Skeletal muscle tissue (tissue), 4 donors: ENCODE measurements around the gene NOS1. TPM values are rescaled to one million over a fixed set of nuclear protein-coding genes. Genes with fewer than 3 reads are reported as not detected.

Source experiments
- H3K27ac ChIP-seq: one replicate; pipeline ENCODE4 v1.7.0; 2013; ENCODE audit warnings: mild to moderate bottlenecking, low read depth, low read length, inconsistent platforms
- H3K27me3 ChIP-seq, 3 donors: one replicate each; pipeline ENCODE4 v1.7.0; 2013; ENCODE audit warnings: low read length in 3 of 3; ENCODE audit not compliant: control insufficient read depth in 3 of 3, insufficient read depth in 3 of 3
- H3K36me3 ChIP-seq, 3 donors: one replicate each; pipeline ENCODE4 v1.7.0; 2013; ENCODE audit warnings: low read length in 3 of 3; ENCODE audit not compliant: control insufficient read depth in 3 of 3, insufficient read depth in 3 of 3
- H3K4me1 ChIP-seq, 3 donors: one replicate each; pipeline ENCODE4 v1.7.0; 2013; ENCODE audit warnings: low read length in 3 of 3, mild to moderate bottlenecking in 3 of 3; ENCODE audit not compliant: control insufficient read depth in 3 of 3, insufficient read depth in 3 of 3
- H3K4me3 ChIP-seq, 3 donors: one replicate each; pipeline ENCODE4 v1.7.0; 2013; ENCODE audit warnings: low read length in 3 of 3
- H3K9ac ChIP-seq, 3 donors: one replicate each; pipeline ENCODE4 v1.7.0; 2013; ENCODE audit warnings: low read length in 3 of 3, mild to moderate bottlenecking in 3 of 3, moderate library complexity in 2 of 3, low read depth in 1 of 3
- H3K9me3 ChIP-seq, 3 donors: one replicate each; pipeline ENCODE4 v1.7.0; 2013; ENCODE audit warnings: low read length in 3 of 3; ENCODE audit not compliant: control insufficient read depth in 3 of 3
- total RNA-seq: library from RNA; depleted of rRNA; stranded (reverse); fragments of >200 nt; gene quantifications from one replicate; pipeline ENCODE4 v1.2.3, GENCODE V29; 2014
- donor health status: Osteomylitis.

NOS1 gene
- total RNA-seq, 1 donor from 2014 or later = 0.52 TPM

DNA sequence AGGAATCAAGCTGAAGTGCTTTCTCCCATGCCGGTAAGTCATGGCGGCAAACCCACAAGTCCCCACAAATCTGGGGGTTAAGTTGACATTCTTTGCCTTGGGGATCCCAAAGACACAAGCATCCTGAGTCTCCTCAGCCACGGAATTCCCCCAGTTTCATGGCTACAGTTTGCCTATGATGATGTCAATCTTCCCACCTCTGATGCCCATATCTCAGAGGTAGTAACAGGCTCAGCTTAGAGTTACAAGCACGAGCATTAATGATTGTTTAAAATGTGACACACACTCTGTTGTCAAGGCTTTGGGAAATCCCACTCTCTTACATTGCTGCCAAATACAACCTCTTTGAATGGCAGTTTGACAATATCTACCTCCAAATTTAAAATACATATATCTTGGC is 22.3 kb downstream of the NOS1 start:
- H3K27ac ChIP-seq = no peak overlapping the region
- H3K9me3 ChIP-seq = no peaks in the 10 kb centered on the region
- H3K4me1 ChIP-seq = peaks cover 8 to 16% (median 10%) of the 10 kb centered on the region in 3 donors
- peaks cover 0 to 5% (median 0%) of the 10 kb centered on the region in 3 donors for H3K27me3 ChIP-seq
- no peak overlapping the region for H3K9ac ChIP-seq
- H3K4me3 ChIP-seq = no peak overlapping the region
- H3K36me3 ChIP-seq = no peaks in the 10 kb centered on the region

DNA sequence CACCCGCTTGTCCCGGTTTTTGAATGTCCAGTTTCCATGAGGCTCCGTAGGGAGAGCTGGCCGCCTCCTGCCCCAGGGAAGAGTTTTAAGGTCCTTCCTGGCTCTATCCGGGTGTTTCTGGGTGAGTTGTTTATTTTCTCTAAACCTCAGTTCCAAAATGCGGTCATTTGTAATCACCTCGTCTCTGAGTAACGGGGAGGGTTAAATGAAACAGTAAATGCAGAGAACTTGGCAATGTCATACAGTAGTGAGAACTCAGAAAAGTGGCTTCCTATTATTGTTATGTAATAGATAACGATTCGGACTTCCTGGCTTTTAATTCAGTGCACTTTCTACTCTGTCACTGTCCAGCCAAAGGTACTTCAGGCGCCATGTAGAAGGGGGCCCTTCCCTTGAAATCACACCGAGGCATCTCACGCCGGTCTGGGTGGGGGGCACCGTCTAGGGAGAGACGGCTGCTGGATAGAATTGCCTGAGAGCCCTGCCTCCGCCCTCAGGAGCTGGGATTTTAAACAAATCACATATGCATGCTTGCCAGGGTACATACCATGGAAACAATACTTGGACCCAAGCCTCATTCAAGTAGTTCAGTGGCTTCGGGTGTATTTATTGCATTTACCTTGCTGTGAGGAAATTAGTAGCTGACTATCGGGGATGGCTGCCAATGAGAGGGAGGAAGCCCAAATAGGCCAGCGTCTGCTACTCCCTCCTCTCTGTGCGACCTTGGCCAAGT is 26.4 kb downstream of the NOS1 start:
- peaks cover 0 to 5% (median 0%) of the 10 kb centered on the region in 3 donors for H3K27me3 ChIP-seq
- peak overlapping the region in 1 of 3 donors; percentile 14 for H3K4me3 ChIP-seq
- H3K9ac ChIP-seq = peak overlapping the region in 1 of 3 donors; percentile 28
- peaks cover 14 to 27% (median 16%) of the 10 kb centered on the region in 3 donors for H3K4me1 ChIP-seq
- no peaks in the 10 kb centered on the region for H3K9me3 ChIP-seq
- H3K36me3 ChIP-seq = peaks cover 0 to 9% (median 2%) of the 10 kb centered on the region in 3 donors
- no peak overlapping the region for H3K27ac ChIP-seq

DNA sequence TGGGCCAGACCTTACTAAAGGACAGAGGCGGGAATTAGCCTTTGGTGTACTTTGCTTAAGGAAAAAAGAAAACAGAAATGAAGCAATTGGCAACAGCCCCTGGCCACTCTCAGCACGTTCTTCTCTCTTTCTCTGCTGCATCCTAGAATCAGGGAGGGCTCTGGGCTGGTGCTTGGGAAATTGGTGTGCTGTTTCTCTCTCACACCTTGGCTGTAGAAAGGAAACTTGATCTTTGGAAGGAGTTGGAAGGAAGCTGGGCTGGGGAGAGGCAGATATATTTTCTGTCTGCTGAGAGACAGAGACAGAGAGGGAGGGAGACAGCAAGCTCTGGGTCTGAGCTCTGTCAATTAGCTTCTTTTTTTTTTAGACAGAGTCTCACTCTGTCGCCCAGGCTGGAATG is 27.4 kb downstream of the NOS1 start:
- Histone ChIP-seq H3K27me3 (peaks cover 0 to 5% (median 0%) of the 10 kb centered on the region in 3 donors), H3K36me3 (peaks cover 0 to 12% (median 4%) of the 10 kb centered on the region in 3 donors), H3K4me3 (no peak overlapping the region), H3K27ac (no peak overlapping the region), H3K4me1 (peaks cover 14 to 27% (median 16%) of the 10 kb centered on the region in 3 donors), H3K9ac (peak overlapping the region in 1 of 3 donors; percentile 40), H3K9me3 (no peaks in the 10 kb centered on the region)

DNA sequence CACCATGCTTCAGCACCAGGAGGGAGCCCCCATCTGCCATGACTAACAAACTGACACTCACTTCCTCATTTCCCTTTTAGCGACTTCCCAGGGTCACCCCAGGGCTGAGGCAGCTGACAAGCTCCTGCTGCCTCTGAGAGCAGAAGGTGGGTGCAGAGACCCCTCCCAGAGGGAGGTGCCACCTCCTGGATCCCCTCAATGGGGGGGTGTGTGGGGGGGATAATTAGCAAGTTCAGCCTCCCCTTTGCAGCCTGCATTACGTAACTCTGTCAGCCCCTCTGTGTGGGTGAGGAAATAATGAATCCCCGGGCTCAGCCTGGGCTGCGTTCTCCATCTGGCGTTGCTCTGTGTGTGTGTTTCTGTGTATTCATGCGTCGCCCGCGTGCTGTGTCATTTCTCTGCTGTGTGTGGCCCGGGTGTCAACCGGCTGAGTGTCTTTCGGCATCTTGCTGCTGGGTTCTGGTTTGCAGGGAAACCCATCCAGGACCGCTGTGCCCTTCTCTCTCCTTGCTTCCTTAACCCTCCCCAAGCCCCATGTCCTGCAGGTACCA is 28.0 kb downstream of the NOS1 start:
- no peak overlapping the region for H3K27ac ChIP-seq
- peaks cover 0 to 5% (median 0%) of the 10 kb centered on the region in 3 donors for H3K27me3 ChIP-seq
- H3K9ac ChIP-seq = no peak overlapping the region
- no peaks in the 10 kb centered on the region for H3K9me3 ChIP-seq
- peaks cover 14 to 27% (median 16%) of the 10 kb centered on the region in 3 donors for H3K4me1 ChIP-seq
- H3K4me3 ChIP-seq = no peak overlapping the region
- peaks cover 2 to 12% (median 4%) of the 10 kb centered on the region in 3 donors for H3K36me3 ChIP-seq

DNA sequence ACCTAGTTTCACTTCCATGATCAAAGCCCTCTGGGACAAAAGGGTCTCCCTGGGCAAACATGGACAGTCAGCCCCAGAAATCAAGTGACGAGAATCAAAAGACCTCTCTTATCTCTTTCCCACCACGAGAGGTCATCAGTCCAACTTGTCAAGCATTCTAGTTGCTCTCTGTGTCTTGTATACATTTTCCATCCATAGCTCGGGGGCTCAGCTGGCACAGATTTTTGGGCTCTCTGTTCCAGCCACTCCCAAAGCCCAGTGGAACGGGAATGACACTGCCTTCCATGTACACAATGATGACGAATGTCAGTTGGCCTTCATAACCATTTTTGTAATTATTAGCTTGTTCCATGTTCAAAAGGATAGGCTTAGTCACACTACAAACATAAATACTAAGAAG is 29.7 kb downstream of the NOS1 start:
- no peak overlapping the region for H3K27ac ChIP-seq
- H3K9ac ChIP-seq = no peak overlapping the region
- H3K27me3 ChIP-seq = peaks cover 0 to 5% (median 0%) of the 10 kb centered on the region in 3 donors

DNA sequence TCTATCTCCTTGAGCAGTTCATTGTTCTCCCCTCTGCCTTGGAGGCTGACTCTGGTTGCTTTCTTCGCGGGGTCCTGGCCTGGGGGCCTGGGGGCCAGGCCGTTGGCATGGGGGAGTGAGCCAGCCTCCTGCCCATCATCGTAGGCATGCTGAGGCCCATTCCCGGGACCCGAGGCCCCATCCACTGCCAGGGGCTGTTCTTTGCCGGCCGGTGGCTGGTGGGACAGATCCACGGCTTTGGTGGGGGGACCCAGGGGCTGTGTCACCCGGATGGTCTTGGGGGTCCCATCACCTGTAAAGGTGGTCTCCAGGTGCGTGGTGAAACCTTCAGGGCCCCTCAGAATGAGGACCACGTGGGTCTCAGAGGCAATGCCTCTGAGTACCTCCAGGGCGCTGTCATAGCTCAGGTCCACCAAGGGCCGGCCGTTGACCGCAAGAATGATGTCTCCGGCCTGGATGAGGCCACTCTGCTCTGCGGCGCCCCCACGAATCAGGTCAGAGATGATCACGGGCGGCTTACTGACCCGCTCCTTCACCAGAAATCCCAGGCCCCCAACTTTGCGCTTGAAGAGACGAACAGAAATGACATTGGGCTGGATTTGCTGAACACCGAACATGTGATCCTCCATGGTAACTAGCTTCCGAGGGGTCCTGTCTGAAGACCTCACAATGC is 30.8 kb downstream of the NOS1 start:
- H3K9ac ChIP-seq = no peak overlapping the region
- H3K27me3 ChIP-seq = no peaks in the 10 kb centered on the region
- H3K9me3 ChIP-seq = no peaks in the 10 kb centered on the region
- H3K36me3 ChIP-seq = peaks cover 2 to 15% (median 4%) of the 10 kb centered on the region in 3 donors
- H3K27ac ChIP-seq = no peak overlapping the region
- peaks cover 13 to 23% (median 15%) of the 10 kb centered on the region in 3 donors for H3K4me1 ChIP-seq
- no peak overlapping the region for H3K4me3 ChIP-seq

More for the DNA sequence above, 29.7 kb downstream of the NOS1 start:
- Histone ChIP-seq H3K4me3 (no peak overlapping the region), H3K9me3 (no peaks in the 10 kb centered on the region), H3K4me1 (peaks cover 14 to 27% (median 16%) of the 10 kb centered on the region in 3 donors), H3K36me3 (peaks cover 2 to 15% (median 4%) of the 10 kb centered on the region in 3 donors)

DNA sequence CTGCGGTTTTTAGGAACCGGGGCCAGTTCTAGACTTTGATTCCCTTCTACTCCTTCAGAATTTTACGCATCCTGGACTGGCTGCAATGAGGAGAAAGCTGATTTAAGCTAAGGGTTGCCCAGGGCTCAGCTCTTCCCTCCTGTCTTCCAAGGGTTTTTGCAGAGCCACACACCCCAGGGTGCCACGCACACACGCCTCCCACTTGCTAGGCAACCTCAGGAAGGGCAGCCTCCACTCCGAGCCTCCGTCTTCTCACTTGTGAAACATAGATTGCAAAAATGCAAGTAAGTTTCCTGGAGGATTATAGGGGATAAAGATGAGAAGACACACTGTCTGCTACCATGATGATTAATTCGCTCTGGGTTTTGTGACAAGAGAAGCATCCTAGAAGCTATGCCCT is 31.7 kb downstream of the NOS1 start:
- no peaks in the 10 kb centered on the region for H3K27me3 ChIP-seq
- H3K9ac ChIP-seq = no peak overlapping the region

DNA sequence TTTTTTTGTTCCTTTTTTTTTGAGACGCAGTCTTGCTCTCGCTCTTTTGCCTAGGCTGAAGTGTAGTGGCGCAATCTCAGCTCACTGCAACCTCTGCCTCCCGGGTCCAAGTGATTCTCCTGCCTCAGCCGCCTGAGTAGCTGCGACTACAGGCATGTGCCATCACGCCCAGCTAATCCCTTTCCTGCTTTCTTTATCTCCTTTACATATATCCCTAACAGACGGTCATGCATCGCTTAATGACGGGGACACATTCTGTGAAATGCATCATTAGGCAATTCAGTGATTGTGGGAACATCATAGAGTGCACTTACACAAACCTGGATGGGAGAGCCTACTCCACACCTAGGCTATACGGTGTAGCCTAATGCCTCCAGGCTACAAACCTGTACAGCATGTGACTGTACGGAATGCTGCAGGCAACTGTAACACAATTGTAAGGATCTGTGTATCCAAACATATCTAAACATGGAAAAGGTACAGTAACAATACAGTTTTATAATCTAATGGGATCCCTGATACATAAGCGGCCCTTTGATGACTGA is 32.8 kb downstream of the NOS1 start:
- H3K4me3 ChIP-seq = no peak overlapping the region
- H3K27ac ChIP-seq = no peak overlapping the region
- H3K27me3 ChIP-seq = no peaks in the 10 kb centered on the region
- H3K36me3 ChIP-seq = peaks cover 2 to 15% (median 4%) of the 10 kb centered on the region in 3 donors
- H3K9me3 ChIP-seq = no peaks in the 10 kb centered on the region
- peaks cover under 1 to 5% (median 2%) of the 10 kb centered on the region in 3 donors for H3K4me1 ChIP-seq
- H3K9ac ChIP-seq = no peak overlapping the region

More for the DNA sequence above, 31.7 kb downstream of the NOS1 start:
- no peak overlapping the region for H3K27ac ChIP-seq
- H3K4me1 ChIP-seq = peaks cover 7 to 15% (median 8%) of the 10 kb centered on the region in 3 donors
- peaks cover 2 to 15% (median 4%) of the 10 kb centered on the region in 3 donors for H3K36me3 ChIP-seq
- H3K4me3 ChIP-seq = no peak overlapping the region
- no peaks in the 10 kb centered on the region for H3K9me3 ChIP-seq

DNA sequence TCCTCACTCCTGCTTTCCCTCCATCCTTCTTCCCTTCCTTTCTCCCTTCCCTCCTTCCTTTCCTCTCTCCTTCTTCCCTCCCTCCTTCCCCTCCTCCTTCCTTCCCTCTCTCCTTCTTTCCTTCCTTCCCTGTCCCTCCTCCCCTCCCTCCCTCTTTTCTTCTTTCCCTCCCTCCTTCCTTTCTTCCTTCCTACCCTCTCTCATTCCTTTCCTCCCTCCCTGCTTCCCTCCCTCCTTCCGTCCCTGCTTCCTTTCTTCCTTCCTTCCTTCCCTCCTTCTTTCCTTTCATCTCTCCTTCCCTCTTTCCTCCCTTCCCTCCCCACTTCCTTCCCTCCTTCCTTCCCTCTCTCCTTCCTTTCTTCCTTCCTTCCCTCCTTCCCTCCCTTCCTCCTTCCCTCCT is 39.0 kb downstream of the NOS1 start:
- no peaks in the 10 kb centered on the region for H3K27me3 ChIP-seq
- H3K27ac ChIP-seq = no peak overlapping the region
- H3K9ac ChIP-seq = no peak overlapping the region
- peaks cover 0 to under 1% (median 0%) of the 10 kb centered on the region in 3 donors for H3K36me3 ChIP-seq
- H3K4me1 ChIP-seq = no peaks in the 10 kb centered on the region
- no peaks in the 10 kb centered on the region for H3K9me3 ChIP-seq
- no peak overlapping the region for H3K4me3 ChIP-seq
